Uterus (tissue), 4 donors: ENCODE data around the gene COL23A1. TPM values are rescaled to one million over a fixed set of nuclear protein-coding genes. Genes with fewer than 3 reads are reported as not detected.

Experiments
- DNase-seq, 2 donors: peaks; one replicate each; pipeline ENCODE4 v3.0.0-alpha.2; 2019 to 2020
- H3K27ac ChIP-seq, 2 donors: fragments of 200-600 bp; sonication (generic); 1 replicate in 1 of 2; 2 replicates in 1 of 2; pipeline ENCODE4 v1.5.1; 2016 to 2018
- H3K27me3 ChIP-seq, 2 donors: fragments of 200-600 bp; sonication (generic); one replicate each; pipeline ENCODE4 v1.5.1; 2018 to 2019; ENCODE audit warnings: control low read depth in 1 of 2
- H3K36me3 ChIP-seq, 2 donors: fragments of 200-600 bp; sonication (generic); one replicate each; pipeline ENCODE4 v1.5.1; 2019; ENCODE audit warnings: control low read depth in 1 of 2
- H3K4me1 ChIP-seq, 2 donors: fragments of 200-600 bp; sonication (generic); one replicate each; pipeline ENCODE4 v1.5.1; 2018 to 2019; ENCODE audit warnings: control low read depth in 1 of 2
- H3K4me3 ChIP-seq, 2 donors: fragments of 200-600 bp; sonication (generic); 1 replicate in 1 of 2; 2 replicates in 1 of 2; pipeline ENCODE4 v1.5.1; 2018 to 2019; ENCODE audit warnings: mild to moderate bottlenecking in 1 of 2
- H3K9me3 ChIP-seq, 2 donors: fragments of 200-600 bp; sonication (generic); one replicate each; pipeline ENCODE4 v1.5.1; 2019; ENCODE audit warnings: control low read depth in 1 of 2
- POLR2A ChIP-seq, 2 donors: fragments of 450-650 bp; IDR thresholded peaks; one replicate each; pipeline ENCODE4 v1.6.1; 2016; ENCODE audit warnings: antibody characterized with exemption in 2 of 2, mild to moderate bottlenecking in 1 of 2, moderate library complexity in 1 of 2
- intact Hi-C: fragments of 100-400 bp; cut with DNase I; formaldehyde crosslinking; loops from one replicate; pipeline ENCODE4 v1.15.1; 2023; ENCODE audit warnings: low total_unique reads
- total RNA-seq, 4 donors: library from RNA; depleted of rRNA in 3 of 4; stranded (reverse); fragments of >200 nt in 3 of 4; gene quantifications; one replicate each; pipeline versions ENCODE4 v1.1.0 to v1.2.4, GENCODE V29; 2014 to 2023
- TF ChIP-seq, protein P1 (sequence below), 4 experiments: fragments of 200-600 bp in 2 of 4; fragments of 450-650 bp in 2 of 4; sonication (generic) in 2 of 4; IDR thresholded peaks; one replicate each; pipeline ENCODE4 v1.5.1; 2016 to 2019; ENCODE audit warnings: antibody characterized with exemption in 4 of 4, mild to moderate bottlenecking in 2 of 4, moderate library complexity in 1 of 4
- donor health status: DM: yes; HTN: yes; CAD: no.

COL23A1 gene
- total RNA-seq, 4 donors from 2014 or later, result 0.85 to 7.6 (median 2.0) TPM; not detected in 1

DNA sequence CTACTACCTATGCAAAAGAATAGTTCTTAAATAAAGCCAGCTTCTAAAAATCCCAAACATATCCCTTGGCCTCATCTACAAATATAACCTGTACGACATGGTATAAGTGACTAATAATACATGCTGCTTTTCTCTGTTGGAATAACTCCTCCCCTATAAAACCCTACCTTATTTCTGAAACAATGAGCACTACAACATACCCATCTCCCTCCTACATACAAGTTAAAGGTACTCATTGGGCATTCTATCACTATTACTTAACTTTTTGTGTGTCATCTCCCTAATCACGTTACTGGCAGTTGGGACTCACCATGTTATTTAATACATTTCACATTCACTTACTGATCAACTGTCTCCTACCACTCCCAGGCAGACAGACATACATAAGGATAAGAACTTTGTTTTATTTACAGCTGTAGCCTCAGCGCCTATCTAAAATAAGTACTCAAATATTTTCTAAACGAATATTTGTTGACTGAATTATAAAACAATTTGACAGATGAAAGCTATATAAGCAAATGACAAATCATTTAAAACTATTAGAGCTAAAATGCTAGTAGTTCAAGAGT, 32.6 kb upstream of the COL23A1 start:
- Histone ChIP-seq H3K9me3 (no peaks in the 10 kb centered on the region), H3K27ac (no peak overlapping the region), H3K27me3 (no peaks in the 10 kb centered on the region), H3K36me3 (no peaks in the 10 kb centered on the region), H3K4me3 (no peak overlapping the region), H3K4me1 (peaks cover 0 to 6% of the 10 kb centered on the region in 2 donors)
- no peak for DNase-seq
- TF ChIP-seq, protein P1, sequence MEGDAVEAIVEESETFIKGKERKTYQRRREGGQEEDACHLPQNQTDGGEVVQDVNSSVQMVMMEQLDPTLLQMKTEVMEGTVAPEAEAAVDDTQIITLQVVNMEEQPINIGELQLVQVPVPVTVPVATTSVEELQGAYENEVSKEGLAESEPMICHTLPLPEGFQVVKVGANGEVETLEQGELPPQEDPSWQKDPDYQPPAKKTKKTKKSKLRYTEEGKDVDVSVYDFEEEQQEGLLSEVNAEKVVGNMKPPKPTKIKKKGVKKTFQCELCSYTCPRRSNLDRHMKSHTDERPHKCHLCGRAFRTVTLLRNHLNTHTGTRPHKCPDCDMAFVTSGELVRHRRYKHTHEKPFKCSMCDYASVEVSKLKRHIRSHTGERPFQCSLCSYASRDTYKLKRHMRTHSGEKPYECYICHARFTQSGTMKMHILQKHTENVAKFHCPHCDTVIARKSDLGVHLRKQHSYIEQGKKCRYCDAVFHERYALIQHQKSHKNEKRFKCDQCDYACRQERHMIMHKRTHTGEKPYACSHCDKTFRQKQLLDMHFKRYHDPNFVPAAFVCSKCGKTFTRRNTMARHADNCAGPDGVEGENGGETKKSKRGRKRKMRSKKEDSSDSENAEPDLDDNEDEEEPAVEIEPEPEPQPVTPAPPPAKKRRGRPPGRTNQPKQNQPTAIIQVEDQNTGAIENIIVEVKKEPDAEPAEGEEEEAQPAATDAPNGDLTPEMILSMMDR (IDR thresholded peaks at IDR 0.05), result no peak
- TF ChIP-seq POLR2A (IDR thresholded peaks at IDR 0.05), result no peak
- intact Hi-C loops, result no loop called here

DNA sequence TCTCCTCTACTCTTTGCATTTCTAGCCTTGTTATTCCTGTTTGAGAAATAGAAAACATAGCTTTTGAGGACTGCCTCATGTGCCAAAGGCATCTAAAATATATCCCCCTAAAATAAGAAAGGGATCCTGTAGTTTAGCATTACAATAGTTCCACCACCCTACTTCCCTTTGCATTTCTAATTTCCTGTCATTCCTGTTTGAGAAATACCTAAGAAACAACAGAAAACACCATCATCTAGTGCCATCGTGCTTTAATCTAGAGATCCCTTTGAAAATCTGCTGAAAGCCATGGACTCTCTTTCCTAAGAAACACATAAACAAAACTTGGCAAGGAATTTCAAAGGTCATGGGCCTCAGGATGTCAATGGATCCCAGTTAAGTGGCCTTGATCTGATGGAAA, 29.2 kb upstream of the COL23A1 start:
- Histone ChIP-seq H3K27ac (no peak overlapping the region), H3K9me3 (no peaks in the 10 kb centered on the region), H3K36me3 (no peaks in the 10 kb centered on the region), H3K4me1 (peaks cover 0 to 6% of the 10 kb centered on the region in 2 donors), H3K4me3 (no peak overlapping the region), H3K27me3 (no peaks in the 10 kb centered on the region)
- intact Hi-C loops, result no loop called here
- no peak for DNase-seq
- TF ChIP-seq, protein P1 (IDR thresholded peaks at IDR 0.05), result no peak
- no peak for TF ChIP-seq POLR2A (IDR thresholded peaks at IDR 0.05)

DNA sequence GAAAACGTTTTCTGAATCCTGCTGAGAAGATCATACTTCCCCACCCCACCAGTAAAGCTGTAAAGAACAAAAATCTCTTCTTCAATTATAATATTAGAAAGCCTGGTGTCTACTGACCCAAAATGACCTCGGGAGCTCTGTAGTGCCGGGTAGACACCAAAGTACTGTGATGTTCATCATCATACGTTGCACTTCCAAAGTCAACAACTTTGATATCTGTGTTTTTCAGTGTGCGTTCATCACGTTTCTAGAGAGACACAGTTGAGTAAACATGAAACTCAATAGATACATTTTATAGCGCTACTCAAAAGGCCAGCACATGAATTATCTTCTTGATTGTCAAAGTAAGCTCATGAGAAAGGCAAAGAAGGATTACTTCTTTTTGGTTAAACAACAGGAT, 22.1 kb upstream of the COL23A1 start:
- Histone ChIP-seq H3K9me3 (no peaks in the 10 kb centered on the region), H3K27ac (no peak overlapping the region), H3K27me3 (no peaks in the 10 kb centered on the region), H3K4me3 (no peak overlapping the region), H3K4me1 (no peaks in the 10 kb centered on the region), H3K36me3 (no peaks in the 10 kb centered on the region)
- intact Hi-C loops, result no loop called here
- TF ChIP-seq POLR2A (IDR thresholded peaks at IDR 0.05), result no peak
- TF ChIP-seq, protein P1 (IDR thresholded peaks at IDR 0.05), result no peak
- no peak for DNase-seq

DNA sequence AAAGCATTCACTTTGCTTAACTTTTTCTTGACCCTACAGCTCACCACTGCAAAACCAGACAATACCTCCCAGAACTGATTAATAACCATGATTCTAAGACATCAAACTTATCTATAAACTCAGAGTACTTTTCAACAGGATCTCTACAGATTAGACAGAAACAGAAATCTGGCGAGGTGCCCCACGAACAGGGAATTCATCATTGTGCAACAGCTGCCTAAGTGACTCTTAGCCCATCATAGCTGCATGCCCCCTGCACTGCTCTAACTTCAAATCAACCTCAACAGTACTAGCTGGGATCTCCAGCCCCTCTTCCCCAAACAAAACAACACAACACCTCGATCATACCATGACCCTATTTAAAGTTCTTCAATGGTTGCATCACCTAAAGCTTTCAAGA, 16.1 kb upstream of the COL23A1 start:
- no peaks in the 10 kb centered on the region for H3K36me3 ChIP-seq

DNA sequence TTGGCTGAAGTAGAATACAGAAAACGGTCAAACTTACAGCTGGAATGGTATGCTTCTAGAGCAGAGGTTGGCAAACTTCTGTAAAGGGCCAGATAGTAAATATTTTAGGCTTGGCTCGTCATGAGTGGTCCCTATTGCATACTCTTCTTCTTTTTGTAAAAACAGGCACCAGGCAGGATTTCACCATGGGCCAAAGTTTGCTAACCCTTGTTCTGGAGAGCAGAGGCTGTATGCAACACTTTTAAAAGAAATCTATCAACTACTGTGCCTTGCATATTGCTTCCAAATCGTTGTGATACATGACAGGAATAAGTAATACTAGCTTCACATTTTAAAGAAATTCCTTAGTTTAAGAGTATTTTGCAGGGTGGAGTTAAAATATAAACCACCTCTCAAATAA, 15.6 kb upstream of the COL23A1 start:
- no peak for DNase-seq
- Histone ChIP-seq H3K4me3 (no peak overlapping the region), H3K9me3 (no peaks in the 10 kb centered on the region), H3K27me3 (no peaks in the 10 kb centered on the region), H3K27ac (no peak overlapping the region), H3K4me1 (no peaks in the 10 kb centered on the region), H3K36me3 (no peaks in the 10 kb centered on the region)
- TF ChIP-seq, protein P1 (IDR thresholded peaks at IDR 0.05), result no peak
- intact Hi-C loops, result no loop called here

More for the DNA sequence above, 16.1 kb upstream of the COL23A1 start:
- intact Hi-C loops, result no loop called here
- H3K4me1 ChIP-seq, result no peaks in the 10 kb centered on the region
- H3K4me3 ChIP-seq, result no peak overlapping the region
- H3K27me3 ChIP-seq, result no peaks in the 10 kb centered on the region
- H3K27ac ChIP-seq, result no peak overlapping the region
- TF ChIP-seq POLR2A (IDR thresholded peaks at IDR 0.05), result no peak
- TF ChIP-seq, protein P1 (IDR thresholded peaks at IDR 0.05), result no peak
- no peak for DNase-seq
- H3K9me3 ChIP-seq, result no peaks in the 10 kb centered on the region
